Right renal pelvis (tissue), 4 donors: ENCODE results near the gene ZNF277. TPM values are rescaled to one million over a fixed set of nuclear protein-coding genes. Genes with fewer than 3 reads are reported as not detected.

Source experiments
- DNase-seq, 4 donors: peaks; one replicate each; pipeline ENCODE4 v3.0.0-alpha.2; 2013; ENCODE audit warnings: low read depth in 4 of 4, low spot score in 3 of 4, missing footprints in 1 of 4
- polyA plus RNA-seq, 4 donors: library from polyadenylated mRNA; unstranded; fragments of 120-200 nt; gene quantifications; one replicate each; pipeline ENCODE4 v1.2.1, GENCODE V29; 2013; ENCODE audit not compliant: insufficient read length in 4 of 4

ZNF277 gene
- polyA plus RNA-seq, 4 donors: 38.9 to 41.7 (median 41.0) TPM

DNA sequence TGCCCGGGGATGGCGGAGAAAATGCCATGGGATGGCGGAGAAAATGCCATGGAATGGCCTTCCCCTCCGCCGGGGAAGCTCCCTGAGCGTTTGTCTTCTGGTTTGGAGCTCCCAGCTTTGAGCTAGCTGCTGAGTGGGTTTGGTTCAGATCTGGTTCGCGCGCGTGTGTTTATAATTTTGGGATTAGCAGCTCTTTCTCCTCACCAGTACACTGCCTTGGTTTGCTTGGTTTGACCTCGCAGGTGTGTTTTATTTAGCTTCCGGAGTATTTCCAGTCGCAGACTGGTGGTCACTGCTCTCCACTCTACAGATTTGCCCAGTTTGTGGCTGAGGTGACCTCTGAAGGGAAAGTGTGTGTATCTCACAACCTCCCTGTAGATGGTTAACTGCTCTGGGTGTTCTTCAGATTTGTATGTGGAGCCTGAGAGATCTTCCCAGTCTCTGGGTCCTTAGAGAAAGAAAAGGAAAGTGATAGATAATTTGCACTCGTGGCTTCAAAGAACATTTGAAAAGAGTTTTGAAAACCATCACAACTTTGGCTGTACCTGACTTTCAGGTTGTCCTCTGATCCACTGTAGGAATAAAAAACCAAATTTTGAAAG lies 597 bp downstream of the ZNF277 start:
- no peak for DNase-seq

GRCh38 chr7:112207765-112208164 lies 1.3 kb downstream of the ZNF277 start:
- no peak for DNase-seq

DNA sequence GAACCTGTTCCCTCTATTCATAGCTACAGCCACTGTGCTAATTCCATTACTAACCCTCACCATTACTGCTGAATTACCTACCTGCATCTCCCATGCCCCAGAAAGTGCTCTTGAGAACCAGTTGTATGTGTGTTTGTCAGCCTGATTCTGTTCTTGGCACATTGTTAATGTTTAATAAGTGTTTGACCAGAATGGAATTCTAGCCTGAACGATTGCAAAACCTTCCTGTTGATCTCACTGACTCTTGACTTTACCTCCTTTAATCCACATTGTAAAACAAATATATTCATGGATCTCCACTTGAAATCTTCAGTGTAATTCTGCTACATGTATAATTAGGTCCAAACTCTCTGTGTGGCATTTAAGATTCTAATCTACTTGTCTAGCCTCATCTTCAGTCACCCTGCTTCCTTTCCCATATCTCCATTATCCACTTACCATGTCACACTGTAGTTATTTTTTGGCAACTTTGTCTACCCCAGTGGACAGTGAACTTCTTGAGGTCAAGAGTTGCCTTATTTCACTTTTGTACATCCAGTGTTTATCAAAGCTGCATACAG lies 4.9 kb downstream of the ZNF277 start:
- no peak for DNase-seq

GRCh38 chr7:112212571-112212970 lies 6.1 kb downstream of the ZNF277 start:
- no peak for DNase-seq

- DNase-seq: no peak
These were observed 7.2 kb downstream of the ZNF277 start for GRCh38 chr7:112213735-112214134.

GRCh38 chr7:112214268-112214667 lies 7.8 kb downstream of the ZNF277 start:
- no peak for DNase-seq

- no peak for DNase-seq
These were observed 8.4 kb downstream of the ZNF277 start for GRCh38 chr7:112214883-112215282.

- DNase-seq: no peak
These were observed 9.3 kb downstream of the ZNF277 start for GRCh38 chr7:112215787-112216186.

DNA sequence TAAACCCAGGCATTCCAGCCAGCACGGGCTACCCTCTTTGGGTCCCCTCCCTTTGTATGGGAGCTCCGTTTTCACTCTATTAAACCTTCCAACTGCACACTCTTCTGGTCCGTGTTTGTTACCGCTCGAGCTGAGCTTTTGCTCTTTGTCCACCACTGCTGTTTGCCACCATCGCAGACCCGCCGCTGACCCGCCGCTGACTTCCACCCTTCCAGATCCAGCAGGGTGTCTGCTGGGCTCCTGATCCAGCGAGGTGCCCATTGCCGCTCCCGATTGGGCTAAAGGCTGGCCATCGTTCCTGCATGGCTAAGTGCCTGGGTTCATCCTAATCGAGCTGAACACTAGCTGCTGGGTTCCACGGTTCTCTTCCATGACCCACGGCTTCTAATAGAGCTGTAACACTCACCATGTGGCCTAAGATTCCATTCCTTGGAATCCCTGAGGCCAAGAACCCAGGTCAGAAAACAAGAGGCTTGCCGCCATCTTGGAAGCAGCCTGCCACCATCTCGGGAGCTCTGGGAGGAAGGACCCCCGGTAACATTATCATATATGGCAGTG lies 14.5 kb downstream of the ZNF277 start:
- no peak for DNase-seq

GRCh38 chr7:112223310-112223709 lies 16.8 kb downstream of the ZNF277 start:
- DNase-seq: no peak

GRCh38 chr7:112224186-112224585 lies 17.7 kb downstream of the ZNF277 start:
- DNase-seq: no peak

DNA sequence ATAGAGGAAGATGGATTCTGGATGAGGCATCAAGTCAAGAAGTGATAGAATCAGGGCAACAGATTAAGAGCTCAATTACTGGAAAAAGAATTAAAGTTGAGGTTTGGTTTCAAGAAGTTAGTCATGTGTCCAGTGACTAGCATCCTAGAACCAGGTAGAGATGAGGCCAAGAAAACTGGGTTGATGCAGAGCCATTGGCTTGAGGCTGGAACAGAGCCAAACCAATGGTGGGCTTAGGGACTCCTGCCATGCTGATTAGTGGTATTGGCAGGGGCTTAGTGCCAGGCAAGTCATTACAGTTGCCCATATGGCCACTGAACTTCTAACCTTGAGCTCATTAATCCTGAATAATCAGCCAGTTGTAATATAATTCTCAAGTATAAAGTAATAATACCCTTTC lies 18.5 kb downstream of the ZNF277 start:
- DNase-seq: no peak

- DNase-seq: no peak
These were observed 20.3 kb downstream of the ZNF277 start for GRCh38 chr7:112226701-112227276.

GRCh38 chr7:112228632-112229031 lies 22.1 kb downstream of the ZNF277 start:
- no peak for DNase-seq

DNA sequence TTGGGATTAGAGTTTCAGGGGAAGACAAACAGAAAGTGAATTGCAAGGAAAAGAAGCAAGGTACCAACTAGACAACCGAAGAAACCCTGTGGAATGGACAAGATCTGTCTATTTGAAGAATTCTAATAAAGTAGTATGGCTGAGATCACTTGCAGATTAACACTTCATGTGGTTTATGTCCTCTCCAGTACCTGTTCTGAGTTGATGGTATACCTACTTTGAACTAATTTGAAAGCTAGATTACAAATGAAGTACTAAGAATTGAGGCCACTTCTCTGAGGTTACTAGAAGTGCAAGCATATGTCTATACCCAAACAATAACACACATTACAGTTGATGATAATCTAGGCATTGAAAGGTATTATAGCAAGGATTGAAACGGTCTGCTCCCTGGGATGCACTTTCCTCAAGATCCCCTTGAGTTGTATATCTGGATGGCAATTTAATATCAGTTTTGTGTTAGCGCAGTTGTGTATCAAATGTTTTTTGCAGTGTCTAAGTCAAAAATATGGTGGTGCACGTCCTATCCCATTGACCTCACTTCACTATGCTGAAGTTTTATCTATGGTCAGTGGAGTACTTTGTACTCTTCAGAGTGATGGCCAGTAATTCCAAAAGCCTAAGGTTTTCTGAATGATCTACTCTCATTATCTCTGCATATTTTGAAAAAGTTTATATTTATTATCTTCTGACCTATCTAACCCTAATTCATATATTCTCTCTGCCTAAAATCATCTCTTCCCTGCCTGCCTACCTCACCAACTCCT lies 25.9 kb downstream of the ZNF277 start:
- DNase-seq: no peak

DNA sequence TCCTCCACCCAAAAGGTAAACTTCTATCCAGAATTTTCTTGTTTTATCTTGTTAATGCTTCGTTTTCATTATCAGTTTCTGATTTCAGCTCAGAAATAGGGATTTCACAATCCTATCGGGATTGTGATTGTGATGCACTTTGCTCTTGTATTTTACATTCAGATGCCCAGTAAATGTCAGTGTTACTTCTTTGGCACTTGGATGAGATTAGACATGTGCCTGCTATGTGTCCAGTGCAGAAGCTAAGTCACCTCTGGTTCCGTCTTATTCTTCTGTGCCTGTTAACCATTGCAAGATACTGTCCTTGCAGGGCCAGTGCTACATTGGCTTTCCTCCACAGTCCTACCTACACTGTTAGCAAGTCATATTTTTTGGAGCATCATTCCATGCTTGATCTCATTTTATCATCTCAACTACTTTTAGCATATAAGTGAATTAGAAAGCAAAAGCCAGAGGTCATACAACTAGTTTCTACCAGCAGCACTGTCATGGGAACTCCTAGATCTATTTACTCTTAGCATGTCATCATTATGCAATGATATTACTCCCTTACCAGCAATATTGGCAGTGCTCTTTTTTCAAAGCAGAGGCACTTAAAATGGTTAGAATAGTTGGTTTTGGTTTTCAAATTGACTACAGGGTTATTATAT lies 26.7 kb downstream of the ZNF277 start:
- DNase-seq: no peak

DNA sequence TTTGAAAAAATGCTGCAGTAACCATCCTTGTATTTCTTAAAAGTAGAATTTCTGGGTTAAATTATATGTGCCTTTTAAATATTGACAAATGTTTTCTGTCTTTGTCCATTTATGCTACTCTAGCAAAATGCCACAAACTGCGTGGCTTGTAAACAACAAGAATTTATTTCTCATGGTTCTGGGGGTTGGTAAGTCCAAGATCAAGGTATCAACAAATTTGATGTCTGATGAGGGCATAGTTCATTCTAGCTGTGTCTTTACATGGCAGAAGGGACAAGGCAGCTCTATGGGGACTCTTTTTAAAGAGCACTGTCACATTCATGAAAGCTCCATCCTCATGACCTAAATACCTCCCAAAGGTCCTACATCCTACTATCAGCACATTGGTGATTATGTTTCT lies 27.7 kb downstream of the ZNF277 start:
- DNase-seq: no peak

DNA sequence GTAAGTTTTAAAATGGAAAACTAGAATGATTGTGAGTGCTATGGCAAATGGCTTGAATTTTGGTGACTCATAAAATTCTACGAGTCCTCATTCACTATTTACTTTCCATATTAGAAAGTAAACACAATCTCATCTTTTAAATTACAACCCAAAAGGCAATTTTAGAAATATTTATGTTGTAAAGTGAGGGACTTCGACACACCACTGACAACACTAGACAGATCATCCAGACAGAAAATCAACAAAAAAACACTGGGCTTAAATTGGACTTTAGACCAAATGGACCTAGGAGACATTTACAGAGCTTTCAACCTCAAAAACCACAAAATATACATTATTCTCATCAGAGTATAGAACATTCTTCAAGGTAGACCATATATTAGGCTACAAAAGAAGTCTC lies 30.1 kb downstream of the ZNF277 start:
- no peak for DNase-seq

DNA sequence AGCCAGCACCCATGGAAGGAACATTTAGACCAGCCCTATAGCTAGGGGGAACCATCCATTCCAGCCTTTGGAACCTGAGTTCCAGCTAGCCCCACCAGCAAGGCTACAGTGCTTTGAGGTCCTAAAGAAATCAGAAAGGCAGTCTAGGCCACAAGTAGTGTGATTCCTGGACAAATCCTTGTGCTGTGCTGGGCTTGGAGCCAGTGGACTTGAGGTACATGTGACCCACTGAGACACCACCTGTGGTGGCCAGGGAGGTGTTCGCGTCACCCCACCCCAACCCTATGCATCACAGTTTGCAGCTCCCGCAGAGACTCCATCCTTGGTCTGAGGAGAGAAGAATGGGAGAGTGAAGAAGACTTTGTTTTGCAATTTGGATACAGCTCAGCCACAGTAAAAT lies 31.8 kb downstream of the ZNF277 start:
- no peak for DNase-seq

DNA sequence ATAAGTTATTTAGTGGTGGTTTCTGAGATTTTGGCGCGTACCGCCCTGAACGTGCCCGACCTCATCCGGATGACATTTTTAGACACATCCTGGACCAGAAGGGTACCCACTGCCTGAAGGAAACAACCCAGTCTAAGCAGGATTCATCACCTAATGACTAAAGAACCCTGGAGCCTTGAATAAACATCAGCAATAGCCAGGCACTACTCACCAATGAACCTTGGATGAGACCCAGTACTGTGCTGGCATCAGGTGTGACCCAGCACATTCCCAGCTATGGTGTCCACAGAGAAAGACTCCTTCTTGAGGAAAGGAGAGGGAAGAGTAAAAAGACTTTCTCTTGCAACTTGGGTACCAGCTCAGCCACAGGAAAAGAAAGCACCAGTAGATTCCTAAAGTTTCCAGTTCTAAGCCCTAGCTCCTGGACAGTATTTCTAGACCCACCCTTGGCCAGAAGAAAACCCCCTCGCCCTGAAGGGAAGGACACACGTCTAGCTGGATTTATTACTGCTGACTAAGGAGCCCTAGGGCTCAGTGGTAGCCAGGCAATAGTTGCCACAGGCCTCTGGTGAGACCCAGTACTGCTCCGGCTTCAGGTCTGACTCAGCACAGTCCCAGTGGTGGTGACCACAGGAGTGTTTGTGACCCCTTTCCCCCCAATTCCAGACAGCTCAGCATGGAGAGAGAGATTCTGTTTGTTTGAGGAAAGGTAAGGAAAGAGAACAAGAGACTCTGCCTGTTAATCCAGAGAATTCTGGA lies 32.5 kb downstream of the ZNF277 start:
- DNase-seq: no peak
